HEK293T (cell line): Measurements from ENCODE around the gene POLR1A.

Source experiments
- ELF4 ChIP-seq: fragments of 450-650 bp; IDR thresholded peaks from 2 replicates; pipeline ENCODE4 v1.6.1; 2017; ENCODE audit warnings: antibody characterized with exemption
- FOXK2 ChIP-seq: fragments of 450-650 bp; IDR thresholded peaks from 2 replicates; pipeline ENCODE4 v1.6.1; 2016; ENCODE audit warnings: mild to moderate bottlenecking
- FOXM1 ChIP-seq: fragments of 450-650 bp; IDR thresholded peaks from 2 replicates; pipeline ENCODE4 v1.6.1; 2017; ENCODE audit warnings: mild to moderate bottlenecking, borderline replicate concordance
- PKNOX1 ChIP-seq: fragments of 450-650 bp; IDR thresholded peaks from 2 replicates; pipeline ENCODE4 v1.6.1; 2016
- SP1 ChIP-seq: fragments of 450-650 bp; IDR thresholded peaks from 2 replicates; pipeline ENCODE4 v1.6.1; 2017
- ZNF384 ChIP-seq: fragments of 450-650 bp; IDR thresholded peaks from 2 replicates; pipeline ENCODE4 v1.6.1; 2016

- TF ChIP-seq PKNOX1 (no peak), ELF4 (no peak), FOXM1 (no peak), FOXK2 (no peak), ZNF384 (no peak), SP1 (no peak)
Observed at GRCh38 chr2:86003104-86003503, 102.6 kb downstream of the POLR1A start.
